HCEC 1CT (cell line): ENCODE results near the gene TRAP1.

ENCODE experiments used
- DNase-seq: peaks from one replicate; pipeline ENCODE4 v3.0.0-alpha.2; 2017

TRAP1 gene

GRCh38 chr16:3706253-3707012 is 10.9 kb downstream of the TRAP1 start:
- no peak for DNase-seq

- no peak for DNase-seq
Measured at GRCh38 chr16:3702082-3702481, 15.2 kb downstream of the TRAP1 start.

GRCh38 chr16:3701531-3701930 is 15.8 kb downstream of the TRAP1 start:
- DNase-seq = no peak

GRCh38 chr16:3698941-3699340 is 18.4 kb downstream of the TRAP1 start:
- no peak for DNase-seq

GRCh38 chr16:3696425-3697218 is 20.7 kb downstream of the TRAP1 start:
- DNase-seq = peak; percentile 74

GRCh38 chr16:3695610-3696369 is 21.5 kb downstream of the TRAP1 start:
- no peak for DNase-seq

- DNase-seq = no peak
Measured at GRCh38 chr16:3694051-3694450, 23.3 kb downstream of the TRAP1 start.

GRCh38 chr16:3691761-3692160 is 25.6 kb downstream of the TRAP1 start:
- DNase-seq = no peak

- no peak for DNase-seq
Measured at GRCh38 chr16:3690980-3691720, 26.2 kb downstream of the TRAP1 start.

- DNase-seq = peak; percentile 89
Measured at GRCh38 chr16:3690470-3690928, 26.8 kb downstream of the TRAP1 start.

- DNase-seq = no peak
Measured at GRCh38 chr16:3689731-3690130, 27.6 kb downstream of the TRAP1 start.

- DNase-seq = no peak
Measured at GRCh38 chr16:3687792-3688191, 29.5 kb downstream of the TRAP1 start.

GRCh38 chr16:3687021-3687420 is 30.3 kb downstream of the TRAP1 start:
- no peak for DNase-seq

- DNase-seq = no peak
Measured at GRCh38 chr16:3681206-3681605, 36.1 kb downstream of the TRAP1 start.

- DNase-seq = no peak
Measured at GRCh38 chr16:3677994-3678393, 39.3 kb downstream of the TRAP1 start.

GRCh38 chr16:3675601-3676130 is 41.7 kb downstream of the TRAP1 start:
- no peak for DNase-seq

- DNase-seq = no peak
Measured at GRCh38 chr16:3674513-3675295, 42.6 kb downstream of the TRAP1 start.

- no peak for DNase-seq
Measured at GRCh38 chr16:3673676-3674377, 43.5 kb downstream of the TRAP1 start.

GRCh38 chr16:3673201-3673600 is 44.1 kb downstream of the TRAP1 start:
- DNase-seq = no peak

- DNase-seq = no peak
Measured at GRCh38 chr16:3672571-3673041, 44.7 kb downstream of the TRAP1 start.

- no peak for DNase-seq
Measured at GRCh38 chr16:3671424-3671823, 45.9 kb downstream of the TRAP1 start.
